Posterior vena cava (tissue), 2 donors: Measurements from ENCODE around the gene MYO9B. TPM values are rescaled to one million over a fixed set of nuclear protein-coding genes. Genes with fewer than 3 reads are reported as not detected.
"Not testable (repeated sequence)": the region's sequence is repeated elsewhere in the genome, so short reads cannot be mapped to it uniquely, and the experiment has no call there.

Experiments
- DNase-seq: peaks from one replicate; pipeline ENCODE4 v3.0.0-alpha.2; 2020; ENCODE audit warnings: low spot score
- intact Hi-C, 2 donors: fragments of 100-400 bp; cut with DNase I; formaldehyde crosslinking; loops; one replicate each; pipeline versions ENCODE4 v1.14.1 to v1.14.2; 2022 to 2023
- total RNA-seq, 2 donors: library from RNA; stranded (reverse); fragmentation: NEBNext Ultra II Directional; extraction: Animal tissue kit (Norgen Biotek cat#: 25700); gene quantifications; one replicate each; pipeline ENCODE4 v1.2.1, GENCODE V29; 2021
- donor health status: DM: yes; HTN: yes; CAD: no.
- donor health status: DM: yes; HTN: yes; CAD: no.

Gene MYO9B
- total RNA-seq, 2 donors from 2014 or later, result 103 to 106 TPM

GRCh38 chr19:17185590-17185989, 110.0 kb downstream of the MYO9B start:
- DNase-seq, result no peak
- intact Hi-C loops, result no loop called here

DNA sequence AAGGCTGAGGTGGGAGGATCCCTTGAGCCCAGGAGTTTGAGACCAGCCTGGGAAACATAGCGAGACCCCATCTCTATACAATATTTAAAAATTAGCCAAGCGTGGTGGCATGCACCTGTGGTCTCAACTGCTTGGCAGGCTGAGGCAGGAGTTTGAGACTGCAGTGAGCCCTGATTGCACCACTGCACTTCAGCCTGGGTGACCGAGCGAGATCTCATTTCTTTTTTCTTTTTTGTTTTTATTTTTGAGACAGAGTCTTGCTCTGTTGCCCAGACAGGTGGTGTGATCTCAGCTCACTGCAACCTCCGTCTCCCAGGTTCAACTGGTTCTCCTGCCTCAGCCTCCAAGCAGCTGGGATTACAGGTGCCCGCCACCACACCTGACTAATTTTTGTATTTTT, 116.2 kb downstream of the MYO9B start:
- DNase-seq, intact Hi-C loops: not testable (repeated sequence)

GRCh38 chr19:17192751-17193150, 117.2 kb downstream of the MYO9B start:
- intact Hi-C loops, result no loop called here
- no peak for DNase-seq

DNA sequence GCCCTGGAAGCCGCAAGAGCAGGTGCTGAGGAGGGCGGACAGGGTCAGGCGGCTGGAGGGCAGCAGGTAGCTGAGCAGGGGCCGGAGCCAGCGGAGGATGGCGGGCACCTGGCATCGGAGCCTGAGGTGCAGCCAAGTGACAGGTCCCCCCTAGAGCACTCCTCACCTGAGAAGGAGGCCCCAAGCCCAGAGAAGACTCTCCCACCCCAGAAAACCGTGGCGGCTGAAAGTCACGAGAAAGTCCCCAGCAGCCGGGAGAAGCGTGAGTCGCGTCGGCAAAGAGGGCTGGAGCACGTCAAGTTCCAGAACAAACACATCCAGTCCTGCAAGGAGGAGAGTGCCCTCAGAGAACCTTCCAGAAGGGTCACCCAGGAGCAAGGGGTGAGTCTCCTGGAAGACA, 119.0 kb downstream of the MYO9B start:
- DNase-seq, result no peak

GRCh38 chr19:17195106-17195505, 119.5 kb downstream of the MYO9B start:
- DNase-seq, result no peak
- intact Hi-C loops, result no loop called here

More for the DNA sequence above, 119.0 kb downstream of the MYO9B start:
- intact Hi-C loops, result no loop called here

DNA sequence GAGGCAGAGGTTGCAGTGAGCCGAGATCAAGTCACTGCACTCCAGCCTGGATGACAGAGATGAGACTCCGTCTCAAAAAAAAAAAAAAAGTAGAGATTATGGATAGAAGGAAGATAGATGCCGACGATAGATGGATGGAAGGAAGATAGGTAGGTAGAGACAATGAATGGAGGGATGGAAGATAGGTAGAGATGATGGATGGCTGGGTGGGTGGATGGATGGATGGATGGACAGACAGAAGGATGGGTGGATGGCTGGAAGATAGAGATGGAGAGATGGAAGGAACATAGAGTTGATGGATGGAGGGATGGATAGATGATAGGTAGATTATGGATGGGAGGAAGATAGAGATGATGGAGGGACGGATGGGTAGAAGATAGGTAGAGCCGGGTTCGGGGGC, 121.0 kb downstream of the MYO9B start:
- intact Hi-C loops, result no loop called here
- no peak for DNase-seq

- intact Hi-C loops, result no loop called here
- no peak for DNase-seq
Observed at GRCh38 chr19:17197666-17198065, 122.1 kb downstream of the MYO9B start.

DNA sequence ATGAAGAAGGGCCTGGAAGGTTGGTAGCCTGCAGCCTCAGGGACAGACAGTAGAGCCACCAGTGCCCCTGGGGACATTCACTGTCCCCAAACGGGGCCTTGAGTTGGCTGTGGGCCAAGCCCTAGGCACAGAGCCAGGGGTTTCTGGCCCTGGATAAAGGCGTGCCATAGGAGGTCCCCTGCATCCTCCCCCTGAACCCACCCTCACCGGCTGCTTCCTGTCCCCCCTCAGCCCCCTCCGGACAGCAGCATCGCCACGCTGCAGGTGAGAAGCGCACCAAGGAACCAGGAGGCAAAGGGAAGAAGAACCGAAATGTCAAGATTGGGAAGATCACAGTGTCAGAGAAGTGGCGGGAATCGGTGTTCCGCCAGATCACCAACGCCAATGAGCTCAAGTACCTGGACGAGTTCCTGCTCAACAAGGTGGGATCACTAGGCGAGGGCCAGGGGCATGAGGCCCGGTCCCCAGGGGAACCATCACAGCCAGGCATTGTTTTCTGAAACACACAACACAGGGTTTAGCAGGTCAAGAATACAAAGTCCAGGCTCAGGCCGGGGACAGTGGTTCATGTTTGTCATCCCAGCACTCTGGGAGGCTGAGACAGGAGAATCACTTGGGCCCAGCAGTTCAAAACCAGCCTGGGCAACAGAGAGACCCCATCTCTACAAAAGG, 125.0 kb downstream of the MYO9B start:
- no peak for DNase-seq
- intact Hi-C loops, result no loop called here

DNA sequence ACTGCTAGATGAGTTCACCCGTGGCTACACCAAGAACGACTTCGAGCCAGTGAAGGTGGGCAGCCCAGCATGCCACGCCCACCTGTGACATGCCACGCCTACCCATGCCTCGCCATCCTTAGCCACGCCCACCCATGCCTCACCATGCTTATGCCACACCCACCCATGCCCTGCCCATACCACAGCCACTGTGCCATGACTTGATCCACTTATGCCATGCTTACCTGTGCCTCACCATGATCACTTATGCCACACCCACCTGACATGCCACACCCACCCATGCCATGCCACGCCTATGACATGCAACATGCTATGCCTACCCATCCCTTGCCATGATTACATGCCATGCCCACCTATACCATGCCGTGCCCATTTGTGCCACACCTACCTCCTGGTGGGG, 126.7 kb downstream of the MYO9B start:
- DNase-seq, result no peak
- intact Hi-C loops, result no loop called here

- intact Hi-C loops, result no loop called here
- DNase-seq, result no peak
Observed at GRCh38 chr19:17202713-17203112, 127.1 kb downstream of the MYO9B start.

GRCh38 chr19:17205237-17206140, 129.9 kb downstream of the MYO9B start:
- intact Hi-C loops, result loop anchor here in 1 of 2 donors (5.0 kb wide), 1 partner anchor 77 kb away; the partner anchor contains the start of gene ANKLE1
- DNase-seq, result no peak

- DNase-seq, result peak; percentile 79
- intact Hi-C loops, result loop anchor here in 1 of 2 donors (5.0 kb wide), 1 partner anchor 75 kb away; the partner anchor contains the start of gene ANKLE1
Observed at GRCh38 chr19:17206736-17207581, 131.4 kb downstream of the MYO9B start.

DNA sequence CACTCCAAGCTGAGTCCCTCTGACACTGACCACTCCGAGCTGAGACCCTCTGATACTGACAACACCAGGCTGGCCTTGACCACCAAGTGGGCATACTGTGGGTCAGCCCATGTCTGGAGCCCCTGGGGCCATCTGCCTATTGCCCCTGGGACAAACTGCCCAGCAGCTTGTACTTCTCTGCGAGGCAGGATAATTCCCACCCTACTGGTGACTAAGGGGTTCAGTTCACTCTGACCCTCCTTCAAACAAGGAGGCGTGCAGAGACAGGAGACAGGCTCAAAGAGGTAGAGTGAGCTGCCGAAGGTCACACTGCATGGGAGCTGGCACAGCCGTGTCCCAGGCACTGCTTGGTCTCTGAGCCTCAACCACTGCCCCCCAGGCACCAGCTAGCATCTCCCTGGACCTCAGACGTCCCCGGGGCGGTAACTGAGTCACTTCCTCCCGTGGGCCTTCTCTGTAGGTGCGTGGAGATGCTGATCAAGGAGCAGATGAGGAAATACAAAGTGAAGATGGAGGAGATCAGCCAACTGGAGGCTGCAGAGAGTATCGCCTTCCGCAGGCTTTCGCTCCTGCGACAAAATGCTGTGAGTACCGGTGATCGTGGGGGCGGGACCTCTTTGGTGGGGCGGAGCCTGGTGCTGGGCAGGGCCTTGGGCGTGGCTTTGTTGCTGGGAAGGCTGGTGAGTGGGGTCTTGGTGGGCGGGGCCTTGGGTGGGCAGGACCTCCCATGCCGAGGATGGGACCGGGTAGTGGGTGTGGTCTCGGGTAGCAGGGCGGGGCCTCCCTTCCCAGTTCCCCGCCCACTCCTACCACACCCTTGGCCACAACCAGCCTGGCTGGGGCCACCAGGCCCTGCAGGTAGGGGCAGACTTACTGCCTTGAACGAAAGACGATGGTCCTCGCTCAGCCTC, 133.8 kb downstream of the MYO9B start:
- intact Hi-C loops, result loop anchor here in 1 of 2 donors (5.0 kb wide), 1 partner anchor 73 kb away; the partner anchor contains the start of gene ANKLE1
- DNase-seq, result no peak

DNA sequence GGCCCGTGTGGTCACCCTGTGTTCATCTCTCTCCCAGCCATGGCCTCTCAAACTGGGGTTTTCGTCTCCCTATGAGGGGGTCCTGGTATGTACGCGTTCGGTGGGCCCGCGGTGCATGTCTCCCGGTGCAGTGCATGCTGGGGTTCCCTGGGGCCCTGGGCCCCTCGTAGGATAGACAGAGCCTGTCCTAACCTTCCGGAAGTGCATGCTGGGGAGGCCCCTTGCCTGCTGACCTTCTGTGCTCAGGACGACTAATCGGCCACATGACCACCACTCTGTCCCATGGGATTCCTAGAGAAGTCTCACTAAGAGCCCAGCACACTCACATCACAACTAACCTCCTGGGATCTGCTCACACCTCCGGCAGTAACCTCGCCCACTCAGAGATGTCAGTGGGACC, 134.7 kb downstream of the MYO9B start:
- no peak for DNase-seq
- intact Hi-C loops, result no loop called here

GRCh38 chr19:17211547-17212446, 136.2 kb downstream of the MYO9B start:
- no peak for DNase-seq
- intact Hi-C loops, result loop anchor here in 1 of 2 donors (1.0 kb wide), 1 partner anchor 23 kb away; no protein-coding TSS in a partner anchor

GRCh38 chr19:17213334-17213733, 137.8 kb downstream of the MYO9B start:
- intact Hi-C loops, result no loop called here
- no peak for DNase-seq

GRCh38 chr19:17214508-17215126, 139.0 kb downstream of the MYO9B start:
- intact Hi-C loops, result no loop called here
- DNase-seq, result no peak
